Fibroblast of skin of left biceps (primary cell): ENCODE measurements around the gene SNCAIP.
A peak's percentile ranks its signal among the peaks of the same experiment; 100 is the strongest.

Source experiments
- DNase-seq, 2 experiments: peaks; one replicate each; pipeline ENCODE4 v3.0.0-alpha.2; 2013; ENCODE audit warnings: low read depth in 2 of 2

Gene SNCAIP

DNA sequence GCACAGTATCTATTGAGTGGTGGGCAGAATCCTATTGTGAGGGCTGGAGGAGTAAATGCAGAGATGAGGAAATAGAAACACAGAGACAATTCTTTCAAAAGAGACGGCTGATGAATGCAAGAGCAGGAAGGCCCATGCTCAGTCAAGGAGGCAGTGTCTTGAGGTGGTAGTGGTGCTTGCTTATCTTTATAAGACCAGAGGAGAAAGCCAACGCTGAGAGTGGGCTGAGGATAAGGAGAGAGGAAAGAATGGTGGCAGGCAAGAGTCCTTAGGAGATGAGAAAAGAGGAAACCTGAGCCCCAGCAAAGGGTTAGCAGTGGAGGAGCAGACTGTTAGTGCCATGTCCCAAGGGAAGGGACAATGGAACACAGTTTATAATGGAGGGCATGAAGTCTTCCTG is 86.0 kb downstream of the SNCAIP start:
- no peak for DNase-seq

DNA sequence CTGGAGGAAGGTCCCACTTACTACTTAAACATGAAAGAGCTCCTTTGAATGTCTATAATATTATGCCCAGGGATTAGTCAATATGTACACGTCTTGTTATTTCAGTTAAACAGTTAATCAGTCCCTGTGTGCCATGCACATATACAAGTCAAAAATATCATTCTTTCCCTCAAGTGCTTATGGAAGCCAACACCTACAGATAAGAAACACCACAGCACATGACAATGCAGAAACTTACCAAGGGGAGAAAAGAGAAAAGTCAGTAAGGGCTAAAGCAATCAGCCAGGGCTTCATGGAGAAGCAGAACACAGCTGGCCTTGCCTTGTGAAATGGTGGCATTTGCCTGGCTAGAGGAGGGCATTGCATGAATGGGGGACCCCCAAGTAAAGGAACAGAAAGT is 88.3 kb downstream of the SNCAIP start:
- DNase-seq, result no peak

DNA sequence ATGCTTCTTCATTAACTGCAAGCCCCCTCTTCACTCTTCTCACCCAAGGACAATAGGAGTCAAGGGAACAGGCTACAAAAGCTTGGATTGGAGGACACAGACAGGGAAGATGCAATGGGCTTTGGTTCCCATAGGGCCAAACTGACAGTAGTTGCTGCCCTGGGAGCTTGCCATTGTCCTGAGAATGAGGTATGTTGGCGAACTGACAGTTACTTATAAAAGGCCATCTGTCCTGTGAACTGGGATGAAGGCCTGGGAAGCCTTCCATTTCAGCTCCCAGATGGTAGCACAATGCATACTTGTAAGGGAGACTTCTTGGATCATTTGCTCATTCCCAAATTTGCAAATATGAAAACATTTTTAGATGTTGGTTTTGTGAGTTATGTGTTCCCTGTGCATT is 88.9 kb downstream of the SNCAIP start:
- no peak for DNase-seq

DNA sequence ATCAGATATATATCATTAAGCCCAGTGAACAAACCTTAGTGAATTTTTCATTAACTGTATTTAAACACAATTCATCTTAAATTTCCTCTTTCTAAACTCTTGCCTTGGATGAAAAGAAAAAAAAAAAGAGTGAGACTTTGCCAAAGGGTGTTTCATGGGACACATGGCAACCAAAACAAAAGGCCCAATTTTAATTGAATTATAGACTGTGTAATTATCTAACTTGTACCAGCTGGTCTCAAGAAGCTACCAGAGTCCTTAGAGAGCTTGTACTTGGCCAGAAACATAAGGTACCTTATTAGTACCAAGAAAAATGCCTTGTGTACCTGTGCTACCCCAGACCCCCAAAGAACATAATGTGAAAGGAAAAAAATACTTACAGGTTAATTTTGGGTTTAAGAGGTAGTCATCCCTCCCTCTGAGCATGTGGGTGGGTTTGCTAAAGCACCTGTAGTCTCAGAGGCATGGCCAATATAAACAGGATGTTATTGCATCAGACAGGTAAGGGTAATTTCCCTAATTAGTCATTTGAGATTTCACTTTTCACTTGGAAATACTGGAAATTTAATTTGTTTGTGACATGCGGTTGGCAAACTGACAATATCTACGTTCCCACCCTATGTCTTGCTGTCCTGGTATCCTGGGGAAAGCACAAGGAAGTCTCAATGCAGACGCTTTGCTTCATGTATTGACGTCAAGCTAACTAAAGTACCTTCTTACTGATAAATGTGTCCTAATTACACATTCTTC is 90.1 kb downstream of the SNCAIP start:
- no peak for DNase-seq

DNA sequence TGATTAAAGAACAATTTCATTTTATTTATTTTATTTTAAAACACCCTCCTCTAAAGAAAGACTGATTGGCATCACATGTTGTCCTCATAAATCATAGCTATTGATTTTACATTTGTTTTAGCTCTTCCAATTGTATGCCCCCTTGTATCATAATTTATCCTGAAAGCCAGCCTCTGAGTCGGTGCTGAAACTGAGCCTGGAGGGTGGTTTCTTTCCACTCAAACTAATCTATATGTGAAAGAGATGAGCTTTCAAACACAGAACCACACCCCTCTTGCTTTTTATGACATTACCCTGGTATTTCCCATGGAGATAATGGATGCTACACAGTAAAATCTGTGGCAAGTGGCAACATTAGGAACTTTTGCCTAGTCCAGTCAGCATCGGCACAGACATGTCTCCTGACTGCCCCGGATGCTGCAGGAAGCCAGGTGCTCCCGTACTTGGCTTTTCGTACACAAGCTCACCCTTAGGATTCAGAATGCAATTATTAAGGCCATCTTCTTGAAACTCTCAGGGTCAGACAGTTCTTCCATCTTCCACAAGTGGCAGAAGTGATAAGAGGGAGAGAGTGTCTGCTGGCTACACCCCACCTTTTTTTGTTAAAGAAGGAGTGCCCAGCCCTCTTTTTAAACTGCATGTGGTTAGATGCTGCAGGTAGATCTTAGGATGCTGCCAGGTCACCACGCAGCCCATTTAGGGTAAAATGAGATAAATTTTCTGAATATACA is 91.1 kb downstream of the SNCAIP start:
- no peak for DNase-seq

DNA sequence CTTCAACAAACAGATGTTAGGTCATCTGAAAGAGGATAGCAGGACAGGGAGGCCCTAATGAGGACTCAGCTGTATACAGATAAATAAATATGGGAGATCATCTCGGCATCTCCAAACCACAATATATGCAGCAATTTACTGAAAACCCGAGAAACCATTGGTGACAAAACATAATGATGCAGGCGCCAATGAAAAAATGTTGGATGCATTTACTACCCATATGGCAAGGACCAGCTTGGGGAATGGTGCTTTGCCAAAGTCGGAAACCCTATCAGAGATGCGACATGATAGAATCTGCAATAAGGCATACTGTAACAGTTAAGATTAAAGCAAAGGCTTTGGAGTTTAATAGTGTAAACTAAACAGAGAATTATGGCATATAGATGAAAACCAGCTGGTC is 92.0 kb downstream of the SNCAIP start:
- DNase-seq, result no peak

DNA sequence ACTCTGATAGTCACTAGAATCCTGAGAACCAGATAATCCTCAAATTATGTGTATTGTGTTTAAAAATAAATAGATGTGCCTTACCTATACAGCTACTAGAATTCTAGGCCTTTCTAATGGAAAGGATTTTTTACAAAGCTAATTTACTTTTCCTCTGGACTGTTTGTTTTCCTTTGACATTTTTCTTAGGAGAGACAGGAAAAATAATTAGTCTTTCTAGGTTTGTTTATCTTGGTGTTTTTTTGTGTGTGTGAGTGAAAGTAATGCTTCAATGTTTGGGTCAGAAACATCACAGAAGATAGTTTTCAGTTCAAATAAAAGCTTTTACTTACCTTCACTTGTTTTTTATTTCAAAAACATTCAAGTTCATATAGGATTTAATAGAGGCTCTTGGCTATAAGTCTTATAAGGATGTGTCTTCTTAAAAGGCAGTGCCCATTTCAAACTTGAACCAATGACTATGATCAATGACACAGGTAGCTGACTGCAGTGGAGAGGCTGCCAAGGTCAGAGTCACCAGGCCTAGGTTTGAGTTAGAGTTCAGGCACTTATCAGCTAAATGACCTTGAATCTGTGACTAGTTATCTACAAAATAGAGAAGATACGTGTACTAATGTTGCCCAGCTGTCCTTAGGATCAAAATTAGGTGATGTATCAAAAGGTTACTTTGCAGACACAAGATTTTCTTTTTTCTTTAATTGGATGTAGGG is 92.8 kb downstream of the SNCAIP start:
- no peak for DNase-seq

DNA sequence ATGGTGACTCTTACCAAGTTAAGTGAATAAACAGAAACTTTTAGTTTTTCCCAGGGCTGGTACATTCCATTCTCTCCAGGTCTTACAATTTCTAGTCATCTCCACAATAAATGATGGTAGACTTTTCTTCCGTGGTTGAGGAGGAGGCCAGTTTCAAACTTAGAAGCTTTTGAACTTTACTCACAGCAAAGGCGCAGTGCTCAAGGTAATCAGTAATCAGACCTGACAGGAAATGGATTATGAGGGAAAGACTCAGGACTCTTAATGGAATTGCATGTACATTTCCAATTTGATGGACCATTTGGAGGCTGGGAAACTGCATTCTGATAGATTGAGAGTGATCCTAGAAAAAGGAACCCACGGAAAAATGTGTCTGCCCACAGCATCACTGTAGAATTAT is 93.7 kb downstream of the SNCAIP start:
- no peak for DNase-seq

DNA sequence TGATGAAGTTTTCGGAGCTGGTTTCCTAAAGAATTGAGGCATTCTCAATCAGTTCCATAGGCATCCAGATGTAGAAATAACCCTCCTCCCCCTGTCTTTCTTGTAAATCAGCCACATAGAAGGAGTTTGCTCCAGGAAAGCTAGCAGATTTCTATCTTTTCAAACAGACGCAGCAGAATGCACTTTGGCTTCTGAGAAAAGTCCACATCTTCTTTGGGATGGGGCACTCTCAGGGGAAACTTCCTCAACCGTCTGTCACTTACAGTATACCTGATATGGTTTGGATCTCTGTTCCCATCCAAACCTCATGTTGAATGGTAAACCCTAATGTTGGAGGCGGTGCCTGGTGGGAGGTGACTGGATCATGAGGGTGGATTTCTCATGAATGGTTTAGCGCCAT is 94.1 kb downstream of the SNCAIP start:
- no peak for DNase-seq

DNA sequence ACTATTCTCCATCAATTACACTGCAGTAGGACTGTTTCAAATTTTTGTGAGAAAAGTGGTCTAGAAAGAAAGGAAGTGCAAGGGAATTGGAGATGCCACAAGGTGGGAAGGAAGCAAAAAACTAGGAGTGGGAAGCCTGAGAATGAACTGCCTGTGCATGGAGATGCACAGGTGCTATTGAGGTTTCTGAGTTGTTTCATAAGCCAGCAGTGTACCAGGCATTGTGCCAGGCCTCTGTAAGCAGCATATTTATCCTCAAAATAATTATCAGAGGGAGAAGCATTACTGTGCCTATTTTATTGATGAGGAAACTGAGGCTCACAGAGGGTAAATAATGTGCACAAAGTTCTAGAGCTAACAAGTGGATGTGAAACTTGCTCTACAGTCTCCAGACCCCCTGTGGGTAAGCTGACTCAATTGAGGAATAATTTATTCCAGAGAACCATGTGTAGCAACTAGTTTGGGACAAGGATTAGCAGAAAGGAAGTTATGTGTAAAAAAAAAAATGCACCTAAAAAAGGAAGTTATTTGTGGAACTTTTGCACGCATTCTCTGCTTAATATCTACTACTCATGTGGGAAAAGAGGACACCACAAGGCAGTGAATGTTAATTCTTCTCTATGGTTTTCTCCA is 96.7 kb downstream of the SNCAIP start:
- no peak for DNase-seq

DNA sequence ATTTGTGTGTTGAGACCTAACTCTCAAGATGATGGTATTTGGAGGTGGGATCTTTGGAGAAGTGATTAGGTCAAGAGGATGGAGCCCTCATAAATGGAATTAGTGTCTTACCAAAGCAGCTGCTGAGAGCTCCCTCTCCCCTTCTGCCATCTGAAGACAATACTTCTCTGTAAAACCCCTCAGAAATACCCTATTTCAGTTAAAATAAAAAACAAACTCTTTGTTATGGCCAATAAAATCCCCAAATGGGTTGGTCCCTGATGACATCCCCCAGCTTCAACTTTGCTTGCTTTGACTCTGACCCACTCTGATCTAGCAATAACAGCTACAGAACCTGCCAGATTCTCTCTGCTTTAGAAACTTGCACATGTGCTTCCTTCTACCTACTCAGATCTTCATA is 100.9 kb downstream of the SNCAIP start:
- DNase-seq, result no peak

DNA sequence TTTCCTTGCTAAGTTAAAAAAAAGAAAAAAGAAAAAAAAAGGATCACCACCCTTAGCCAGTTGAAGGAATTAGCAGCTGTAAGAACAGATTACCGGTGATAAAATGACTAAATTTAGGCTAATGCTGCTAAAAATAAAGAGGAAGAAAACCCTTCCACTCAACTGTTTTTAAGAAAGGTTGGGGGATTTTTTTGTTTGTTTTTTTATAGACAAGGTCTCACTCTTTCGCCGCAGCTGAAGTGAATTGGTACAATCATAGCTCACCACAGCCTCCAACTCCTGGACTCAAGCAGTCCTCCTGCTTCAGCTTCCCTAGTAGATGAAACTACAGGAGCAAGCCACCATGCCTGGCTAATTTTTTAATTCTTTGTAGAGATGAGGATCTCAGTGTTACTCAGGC is 101.7 kb downstream of the SNCAIP start:
- DNase-seq, result no peak

DNA sequence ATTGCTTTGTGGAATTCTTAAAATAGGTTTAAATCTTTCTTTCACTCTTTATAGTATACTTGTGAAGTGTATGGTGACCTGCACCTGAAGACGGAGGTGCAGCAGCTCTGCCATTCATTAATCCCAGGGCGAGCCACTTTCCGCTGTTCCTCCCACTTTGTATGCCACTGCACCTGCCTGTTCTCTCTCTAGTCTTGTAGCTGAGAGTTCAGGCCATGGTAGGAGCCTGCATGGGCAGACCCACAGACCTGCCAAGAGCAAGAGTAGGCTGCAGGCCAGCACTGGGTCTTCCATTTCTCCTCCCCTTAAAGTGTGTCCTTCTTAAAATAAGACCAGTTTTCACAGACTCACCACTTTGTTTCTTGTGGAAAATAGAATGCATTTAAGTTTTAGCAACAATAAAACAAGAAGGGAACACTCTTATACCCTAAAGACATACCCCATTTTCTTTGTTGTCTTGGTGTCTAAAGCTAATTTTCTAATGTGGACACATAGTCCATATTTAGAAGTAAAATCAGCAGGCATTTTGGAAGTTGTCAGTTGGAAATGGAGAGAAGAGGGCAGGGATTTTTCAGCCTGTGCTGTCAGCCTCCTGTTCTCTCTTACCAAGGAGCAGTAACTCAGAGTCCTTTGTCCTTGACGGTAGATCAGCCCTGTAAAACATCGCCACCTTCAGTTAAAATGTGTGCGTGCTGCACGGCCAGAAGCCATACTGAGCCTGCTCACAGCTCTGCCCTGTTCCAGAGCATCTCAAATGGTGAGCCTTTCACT is 103.2 kb downstream of the SNCAIP start:
- peak; percentile 38 for DNase-seq

DNA sequence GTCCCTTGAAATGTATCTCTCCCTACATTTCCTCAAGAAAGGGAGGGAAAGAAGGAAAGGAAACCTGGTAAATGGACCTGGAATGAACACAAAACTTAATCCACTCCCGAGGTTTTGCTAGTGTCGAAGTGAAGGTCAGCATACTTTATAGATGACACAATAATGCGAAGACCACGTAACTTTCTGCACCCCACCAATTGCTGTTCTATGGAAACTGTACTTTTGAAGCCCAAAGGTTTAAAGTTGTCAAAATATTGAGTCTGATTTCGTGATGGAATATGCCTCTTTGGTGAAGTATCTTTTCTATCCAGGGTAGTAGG is 103.7 kb downstream of the SNCAIP start:
- no peak for DNase-seq

DNA sequence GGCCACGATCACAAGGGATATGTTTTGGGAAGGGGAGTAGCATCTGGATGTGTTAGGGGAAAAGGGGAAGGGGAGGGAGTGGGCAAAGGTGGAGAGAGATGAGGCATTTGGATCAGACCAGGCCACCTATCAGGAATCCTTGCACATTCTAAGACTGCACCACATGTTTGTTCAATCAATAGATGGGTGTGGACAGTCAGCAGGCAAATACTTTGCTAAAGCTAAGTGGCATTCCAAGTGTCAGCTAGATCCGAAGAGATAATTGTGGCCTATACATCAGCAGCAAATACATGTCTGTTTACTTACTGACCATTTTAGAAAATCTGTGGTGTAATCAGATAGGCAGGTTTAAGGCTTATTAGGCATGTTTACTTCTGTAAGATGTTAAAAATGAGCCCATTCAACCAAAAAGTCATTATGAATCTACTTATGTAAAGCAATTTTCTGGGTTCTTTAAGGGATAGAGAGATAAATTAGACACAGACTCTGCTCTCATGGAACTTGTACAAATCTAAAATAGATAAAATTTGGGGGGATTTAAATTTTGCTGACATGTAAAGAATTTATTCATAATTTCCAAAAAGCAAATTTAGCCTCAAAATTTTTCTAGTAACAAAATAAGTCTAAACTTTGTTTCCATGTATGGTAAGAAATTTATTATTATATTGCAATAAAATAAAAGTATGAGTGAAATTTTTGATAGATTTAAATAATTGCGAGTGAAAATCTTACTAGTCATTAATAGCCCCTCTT is 107.3 kb downstream of the SNCAIP start:
- DNase-seq, result no peak

DNA sequence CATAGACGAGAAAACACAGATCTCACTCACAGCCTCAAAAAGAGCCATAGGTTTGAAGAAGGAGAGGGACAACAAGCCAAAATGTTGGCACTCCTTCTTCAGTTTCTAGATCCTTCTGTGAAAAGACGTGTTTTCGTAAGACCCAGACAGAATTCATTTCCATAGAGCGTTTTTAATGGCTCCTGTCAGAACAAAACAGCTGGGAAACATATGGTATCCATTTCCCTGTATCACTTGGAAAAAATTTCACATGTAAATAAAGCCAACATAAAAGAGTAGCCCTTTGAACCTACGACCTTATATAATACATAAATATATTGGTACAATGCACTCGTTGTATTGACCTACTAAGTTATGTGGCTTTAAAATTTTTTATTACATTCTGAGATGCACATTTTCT is 108.1 kb downstream of the SNCAIP start:
- no peak for DNase-seq

DNA sequence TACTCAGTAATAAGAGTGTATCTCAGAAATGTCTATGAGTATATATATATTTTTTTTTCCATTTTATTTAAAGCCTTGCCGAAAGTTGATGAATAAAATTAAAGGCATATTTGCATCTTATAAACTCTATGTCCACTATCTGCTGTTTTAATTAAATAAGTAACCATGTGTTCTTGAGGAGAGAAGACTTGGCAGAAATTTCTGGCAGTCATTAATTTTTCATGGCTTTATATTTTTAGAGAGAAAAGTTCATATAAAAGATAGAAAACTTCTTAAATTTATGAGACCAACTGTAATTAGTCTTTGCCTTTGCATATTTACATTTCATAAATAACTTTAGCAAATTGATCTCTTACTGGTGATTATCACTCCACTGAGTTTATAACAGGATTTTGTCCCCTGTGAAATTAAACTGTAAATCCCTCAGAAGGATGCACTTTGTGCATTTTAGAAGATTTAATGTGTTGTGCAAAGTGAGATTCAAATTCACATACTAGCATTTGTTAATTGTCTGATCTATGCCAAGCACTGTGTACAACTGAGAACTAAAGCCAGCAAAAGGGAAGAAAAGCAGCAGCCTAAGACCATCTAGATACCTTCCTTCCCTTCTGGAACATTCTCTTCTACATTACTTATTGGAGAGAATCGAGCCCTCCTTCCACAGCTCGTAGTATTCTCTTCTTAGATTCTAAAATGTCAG is 108.7 kb downstream of the SNCAIP start:
- DNase-seq, result no peak

DNA sequence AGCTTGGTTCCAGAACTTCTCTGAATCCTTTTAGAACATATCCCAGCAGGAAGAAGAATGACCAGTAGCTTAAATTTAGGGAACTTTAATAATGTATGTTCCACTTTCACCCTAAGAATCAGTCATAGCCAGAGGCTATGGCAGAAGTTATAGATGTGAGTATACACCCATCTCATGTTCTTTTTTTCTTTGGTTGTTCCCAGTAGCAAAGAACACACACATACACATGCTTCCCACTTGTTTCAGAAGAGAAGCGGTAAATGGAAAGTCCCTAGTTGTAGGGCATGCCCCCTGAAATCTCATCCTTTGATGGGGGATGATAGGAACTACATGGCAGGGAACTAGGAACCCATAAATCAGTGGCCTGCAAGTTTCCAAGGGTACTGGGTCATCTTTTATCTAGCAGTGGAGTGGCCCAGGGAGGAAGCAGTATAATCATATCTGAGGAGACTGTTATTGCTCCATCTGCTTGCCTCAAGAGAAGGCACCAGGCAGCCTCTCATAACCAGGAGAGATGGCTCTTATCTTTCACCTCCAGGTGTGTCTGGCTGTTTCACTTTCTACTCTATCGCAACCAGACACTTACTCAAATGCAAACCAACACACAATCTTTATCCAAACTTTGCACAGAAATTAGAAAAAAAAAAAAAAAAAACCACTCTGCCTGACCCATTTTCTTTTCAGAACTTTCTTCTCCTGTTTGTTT is 109.5 kb downstream of the SNCAIP start:
- no peak for DNase-seq

DNA sequence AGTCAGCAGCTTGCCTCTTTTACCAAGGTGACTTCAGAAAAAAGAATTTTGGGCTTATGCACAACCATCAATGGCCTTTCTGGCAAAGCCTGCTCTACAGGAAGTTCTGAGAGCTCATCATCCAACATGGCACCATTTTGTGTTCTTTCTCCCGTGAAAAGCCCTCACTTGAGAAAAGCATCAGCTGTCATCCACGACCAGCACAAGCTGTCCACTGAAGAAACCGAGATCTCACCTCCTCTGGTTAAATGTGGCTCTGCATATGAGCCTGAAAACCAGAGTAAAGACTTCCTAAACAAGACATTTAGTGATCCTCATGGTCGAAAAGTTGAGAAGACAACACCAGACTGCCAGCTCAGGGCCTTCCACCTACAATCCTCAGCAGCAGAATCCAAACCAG is 111.2 kb downstream of the SNCAIP start:
- DNase-seq, result no peak

DNA sequence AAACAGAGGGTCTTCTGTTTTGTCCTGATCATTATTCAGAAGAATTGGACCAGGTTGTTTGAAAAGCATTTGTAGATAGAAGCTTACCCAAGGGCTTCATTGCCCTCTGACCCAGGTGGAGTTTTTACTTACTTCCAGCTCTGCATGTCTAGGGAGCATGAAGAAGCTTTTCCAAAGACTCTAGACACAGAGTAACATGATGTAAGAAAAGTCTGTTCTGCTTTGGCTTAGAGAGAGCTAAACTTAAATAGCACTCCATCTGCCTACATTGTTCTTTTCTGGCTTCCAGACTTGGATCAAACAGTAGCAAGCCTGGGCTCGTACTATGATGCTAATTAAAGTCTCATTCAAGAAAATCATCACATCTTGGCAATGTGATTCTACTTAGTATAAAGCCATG is 112.1 kb downstream of the SNCAIP start:
- no peak for DNase-seq
